ENCODE measurements around the gene RALGDS. TPM values are rescaled to one million over a fixed set of nuclear protein-coding genes. Genes with fewer than 3 reads are reported as not detected.

Gene RALGDS
- total and polyA plus RNA-seq, 8 donors = 43.5 to 58.9 (median 50.4) TPM

DNA sequence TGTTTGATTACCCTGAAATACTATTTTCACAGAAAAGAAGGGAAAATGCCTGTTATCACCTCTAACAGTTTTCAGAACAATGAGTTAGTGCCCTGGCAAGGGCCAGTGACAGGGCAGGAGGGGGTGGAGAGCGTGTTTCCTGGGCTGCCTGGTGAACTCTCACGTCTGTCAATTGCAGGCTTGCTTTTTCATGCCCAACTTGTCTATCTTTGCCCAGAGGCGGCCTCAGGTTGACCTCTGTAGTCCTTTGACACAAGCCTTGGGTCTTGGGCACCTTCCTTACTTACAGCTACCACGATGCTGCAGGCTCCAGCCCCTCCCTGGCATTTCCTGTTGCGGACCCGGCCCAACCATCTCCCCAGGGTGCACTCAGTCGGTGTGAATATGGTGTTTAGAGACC is 61.4 kb downstream of the RALGDS start:
- H3K27me3 ChIP-seq = no peaks in the 10 kb centered on the region
- H3K27ac ChIP-seq = no peak overlapping the region
- no peak for ATAC-seq
- peaks cover 0 to 14% of the 10 kb centered on the region in 2 donors for H3K4me1 ChIP-seq
- H3K9me3 ChIP-seq = no peaks in the 10 kb centered on the region
- TF ChIP-seq, protein P1, sequence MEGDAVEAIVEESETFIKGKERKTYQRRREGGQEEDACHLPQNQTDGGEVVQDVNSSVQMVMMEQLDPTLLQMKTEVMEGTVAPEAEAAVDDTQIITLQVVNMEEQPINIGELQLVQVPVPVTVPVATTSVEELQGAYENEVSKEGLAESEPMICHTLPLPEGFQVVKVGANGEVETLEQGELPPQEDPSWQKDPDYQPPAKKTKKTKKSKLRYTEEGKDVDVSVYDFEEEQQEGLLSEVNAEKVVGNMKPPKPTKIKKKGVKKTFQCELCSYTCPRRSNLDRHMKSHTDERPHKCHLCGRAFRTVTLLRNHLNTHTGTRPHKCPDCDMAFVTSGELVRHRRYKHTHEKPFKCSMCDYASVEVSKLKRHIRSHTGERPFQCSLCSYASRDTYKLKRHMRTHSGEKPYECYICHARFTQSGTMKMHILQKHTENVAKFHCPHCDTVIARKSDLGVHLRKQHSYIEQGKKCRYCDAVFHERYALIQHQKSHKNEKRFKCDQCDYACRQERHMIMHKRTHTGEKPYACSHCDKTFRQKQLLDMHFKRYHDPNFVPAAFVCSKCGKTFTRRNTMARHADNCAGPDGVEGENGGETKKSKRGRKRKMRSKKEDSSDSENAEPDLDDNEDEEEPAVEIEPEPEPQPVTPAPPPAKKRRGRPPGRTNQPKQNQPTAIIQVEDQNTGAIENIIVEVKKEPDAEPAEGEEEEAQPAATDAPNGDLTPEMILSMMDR (IDR thresholded peaks at IDR 0.05) = no peak
- intact Hi-C loops (cut with DNase I) = no loop called here
- DNase-seq = no peak
- peaks cover 0 to 41% of the 10 kb centered on the region in 2 donors for H3K36me3 ChIP-seq
- no peak overlapping the region for H3K4me3 ChIP-seq

DNA sequence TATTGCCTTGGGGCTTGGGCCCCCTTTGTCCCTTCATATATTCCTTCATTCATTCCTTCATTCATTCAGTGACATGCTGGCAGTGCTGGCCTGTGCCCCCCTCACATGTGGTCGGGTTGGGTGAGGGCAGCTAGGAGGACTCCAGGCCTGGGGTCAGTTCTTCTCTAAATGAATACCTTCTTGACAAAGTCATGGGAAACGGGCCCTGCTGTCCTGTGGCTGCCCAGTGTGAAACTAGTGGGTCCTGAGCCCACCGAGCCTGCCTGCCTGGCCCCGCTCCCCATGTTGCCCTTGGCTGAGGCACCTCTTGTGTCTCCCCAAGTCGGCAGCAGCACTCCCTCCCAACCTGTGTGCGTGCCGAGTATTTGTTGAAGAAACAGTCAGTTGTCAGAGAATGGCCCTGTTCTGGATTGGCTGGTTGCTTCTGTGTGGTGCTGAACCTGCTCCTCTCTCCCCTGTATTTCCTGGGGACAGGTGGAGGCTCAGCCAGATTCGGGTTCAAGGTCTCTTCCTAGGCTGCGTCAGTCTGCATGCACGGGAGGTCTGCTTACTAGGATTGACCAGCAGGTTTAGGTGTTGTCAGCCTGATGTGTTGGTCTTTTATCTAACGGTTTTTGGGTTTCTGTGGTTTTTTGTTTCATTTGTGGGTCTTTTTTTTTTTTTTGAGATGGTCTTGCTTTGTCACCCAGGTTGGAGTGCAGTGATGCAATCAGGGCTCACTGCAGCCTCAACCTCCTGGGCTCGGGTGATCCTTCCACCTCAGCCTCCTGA is 62.3 kb downstream of the RALGDS start:
- intact Hi-C loops (cut with DNase I) = no loop called here
- no peak overlapping the region for H3K27ac ChIP-seq
- H3K27me3 ChIP-seq = no peaks in the 10 kb centered on the region
- H3K4me1 ChIP-seq = peaks cover 0 to 14% of the 10 kb centered on the region in 2 donors
- H3K9me3 ChIP-seq = no peaks in the 10 kb centered on the region
- peak in 1 of 4 donors; percentile 33 for DNase-seq
- H3K36me3 ChIP-seq = peaks cover 0 to 50% of the 10 kb centered on the region in 2 donors
- ATAC-seq = no peak
- TF ChIP-seq, protein P1 (IDR thresholded peaks at IDR 0.05) = no peak
- H3K4me3 ChIP-seq = no peak overlapping the region

DNA sequence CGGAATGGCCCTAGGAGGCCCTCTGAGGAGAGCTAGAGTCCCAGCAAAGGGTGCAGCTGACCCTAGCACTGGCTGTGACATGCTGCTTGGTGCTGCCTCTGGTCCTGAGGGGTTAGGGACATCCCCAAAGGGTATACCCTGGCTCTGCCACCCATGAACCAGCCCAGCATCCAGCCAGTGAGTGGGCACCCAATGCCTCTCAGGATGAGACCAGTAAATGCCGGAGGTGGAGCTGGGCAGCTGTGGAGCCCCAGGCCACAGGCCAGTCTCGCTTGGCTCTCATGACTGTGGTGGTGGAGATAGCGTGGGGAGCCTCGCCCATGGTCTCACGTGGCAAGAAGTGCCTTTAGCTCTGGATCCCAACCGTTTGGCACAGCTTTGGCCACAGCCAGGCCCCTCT is 63.0 kb downstream of the RALGDS start:
- Histone ChIP-seq H3K27ac (no peak overlapping the region), H3K4me1 (peaks cover 0 to 14% of the 10 kb centered on the region in 2 donors), H3K4me3 (no peak overlapping the region), H3K9me3 (no peaks in the 10 kb centered on the region), H3K27me3 (no peaks in the 10 kb centered on the region), H3K36me3 (peaks cover 0 to 57% of the 10 kb centered on the region in 2 donors)
- DNase-seq = peak in 1 of 4 donors; percentile 49
- TF ChIP-seq, protein P1 (IDR thresholded peaks at IDR 0.05) = no peak
- intact Hi-C loops (cut with DNase I) = no loop called here
- no peak for ATAC-seq

DNA sequence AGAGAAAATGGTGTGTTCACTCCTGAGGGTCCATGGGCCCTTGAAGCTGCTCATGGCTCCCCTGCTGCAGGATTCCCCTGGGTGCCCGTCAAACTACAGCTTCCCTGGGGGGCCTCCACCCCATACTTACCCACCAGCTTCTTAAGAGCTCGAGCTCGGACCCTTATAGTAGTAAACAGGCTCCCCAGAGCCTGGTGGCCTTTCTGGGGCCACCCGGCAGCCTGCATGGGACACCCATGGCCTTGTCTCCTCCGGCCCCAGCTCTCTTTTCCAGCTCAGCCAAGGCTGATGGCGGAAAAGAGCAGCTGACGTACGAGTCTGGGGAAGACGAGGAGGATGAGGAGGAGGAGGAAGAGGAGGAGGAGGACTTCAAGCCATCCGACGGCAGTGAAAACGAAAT is 63.5 kb downstream of the RALGDS start:
- peaks cover 0 to 14% of the 10 kb centered on the region in 2 donors for H3K4me1 ChIP-seq
- no peaks in the 10 kb centered on the region for H3K9me3 ChIP-seq
- no peak overlapping the region for H3K4me3 ChIP-seq
- H3K36me3 ChIP-seq = peaks cover 0 to 62% of the 10 kb centered on the region in 2 donors
- DNase-seq (no peak), ATAC-seq (no peak)
- intact Hi-C loops (cut with DNase I) = no loop called here
- no peaks in the 10 kb centered on the region for H3K27me3 ChIP-seq
- no peak overlapping the region for H3K27ac ChIP-seq
- TF ChIP-seq, protein P1 (IDR thresholded peaks at IDR 0.05) = no peak

DNA sequence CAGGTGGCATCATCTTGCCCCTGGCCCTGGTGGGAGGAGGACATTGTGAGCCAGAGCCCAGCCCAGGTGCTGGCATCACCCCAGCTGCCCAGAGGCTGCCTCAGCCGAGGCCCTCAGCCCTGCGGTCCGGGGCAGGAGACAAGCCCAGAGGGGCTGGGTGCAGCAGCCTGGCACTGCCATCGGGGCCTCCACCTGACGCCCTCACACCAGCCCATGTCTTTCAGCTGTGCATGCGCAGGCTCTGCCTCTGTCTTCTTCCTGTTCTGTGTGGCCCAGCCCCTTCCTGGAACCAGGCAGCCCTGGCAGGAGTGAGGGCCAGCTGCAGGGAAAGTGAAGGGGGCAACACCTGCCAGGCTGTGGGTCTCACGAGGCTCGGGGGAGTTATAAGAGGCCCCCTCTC is 64.0 kb downstream of the RALGDS start:
- DNase-seq (peak in 1 of 4 donors; percentile 65), ATAC-seq (no peak)
- H3K36me3 ChIP-seq = peaks cover 0 to 68% of the 10 kb centered on the region in 2 donors
- H3K27me3 ChIP-seq = no peaks in the 10 kb centered on the region
- no peak overlapping the region for H3K4me3 ChIP-seq
- H3K4me1 ChIP-seq = peaks cover 0 to 14% of the 10 kb centered on the region in 2 donors
- H3K9me3 ChIP-seq = no peaks in the 10 kb centered on the region
- intact Hi-C loops (cut with DNase I) = no loop called here
- no peak overlapping the region for H3K27ac ChIP-seq
- TF ChIP-seq, protein P1 (IDR thresholded peaks at IDR 0.05) = no peak
